Measurements from ENCODE around the gene CABCOCO1. TPM values are rescaled to one million over a fixed set of nuclear protein-coding genes. Genes with fewer than 3 reads are reported as not detected.

CABCOCO1 gene
- total RNA-seq, 1 donor from 2014 or later = 3.5 TPM

DNA sequence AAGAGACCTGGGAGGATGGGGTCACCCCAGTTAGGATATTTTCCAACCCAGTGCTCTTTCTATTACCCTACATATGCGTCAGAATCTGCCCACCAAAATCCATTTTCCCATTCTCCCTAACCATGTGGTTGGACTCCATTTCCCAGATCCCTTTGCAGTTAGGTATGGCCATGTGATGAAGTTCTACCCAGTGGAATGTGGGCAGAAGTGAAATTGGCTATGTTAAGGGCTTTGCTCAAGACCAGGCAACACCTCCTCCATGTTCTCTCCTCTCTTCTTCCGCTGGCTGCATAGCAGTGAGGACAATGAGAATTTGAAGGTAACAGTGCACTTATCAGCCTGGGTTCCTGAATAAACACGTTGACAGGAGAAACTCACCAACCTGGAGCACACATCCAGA is 111.3 kb downstream of the CABCOCO1 start:
- Histone ChIP-seq H3K4me3 (no peak overlapping the region), H3K27me3 (ENCODE audit: low read depth) (no peaks in the 10 kb centered on the region), H3K27ac (no peak overlapping the region), H3K36me3 (no peaks in the 10 kb centered on the region), H3K9me3 (no peaks in the 10 kb centered on the region), H3K4me1 (no peaks in the 10 kb centered on the region)
- intact Hi-C loops (cut with DNase I) = no loop called here
- ATAC-seq = no peak
- DNase-seq = no peak
- TF ChIP-seq, protein P1, sequence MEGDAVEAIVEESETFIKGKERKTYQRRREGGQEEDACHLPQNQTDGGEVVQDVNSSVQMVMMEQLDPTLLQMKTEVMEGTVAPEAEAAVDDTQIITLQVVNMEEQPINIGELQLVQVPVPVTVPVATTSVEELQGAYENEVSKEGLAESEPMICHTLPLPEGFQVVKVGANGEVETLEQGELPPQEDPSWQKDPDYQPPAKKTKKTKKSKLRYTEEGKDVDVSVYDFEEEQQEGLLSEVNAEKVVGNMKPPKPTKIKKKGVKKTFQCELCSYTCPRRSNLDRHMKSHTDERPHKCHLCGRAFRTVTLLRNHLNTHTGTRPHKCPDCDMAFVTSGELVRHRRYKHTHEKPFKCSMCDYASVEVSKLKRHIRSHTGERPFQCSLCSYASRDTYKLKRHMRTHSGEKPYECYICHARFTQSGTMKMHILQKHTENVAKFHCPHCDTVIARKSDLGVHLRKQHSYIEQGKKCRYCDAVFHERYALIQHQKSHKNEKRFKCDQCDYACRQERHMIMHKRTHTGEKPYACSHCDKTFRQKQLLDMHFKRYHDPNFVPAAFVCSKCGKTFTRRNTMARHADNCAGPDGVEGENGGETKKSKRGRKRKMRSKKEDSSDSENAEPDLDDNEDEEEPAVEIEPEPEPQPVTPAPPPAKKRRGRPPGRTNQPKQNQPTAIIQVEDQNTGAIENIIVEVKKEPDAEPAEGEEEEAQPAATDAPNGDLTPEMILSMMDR (IDR thresholded peaks at IDR 0.05) = no peak

DNA sequence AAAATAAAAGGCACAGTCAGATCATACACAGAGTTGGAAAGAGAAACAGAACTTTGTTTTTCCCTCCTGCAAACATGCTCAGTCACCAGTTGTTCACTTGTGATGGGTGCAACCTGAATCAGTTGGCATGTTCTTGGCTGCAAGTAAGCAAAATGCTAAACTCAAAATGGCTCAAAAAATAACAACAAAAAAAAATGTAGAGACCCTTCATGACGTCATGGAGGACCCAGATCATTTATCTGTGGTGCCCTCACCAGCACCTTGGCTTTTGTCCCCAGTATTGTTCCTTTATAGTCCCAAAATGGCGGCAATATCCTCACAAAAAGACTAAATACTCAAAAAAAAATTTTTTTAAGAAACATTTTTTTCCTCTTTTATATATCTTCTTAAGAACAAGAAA is 112.4 kb downstream of the CABCOCO1 start:
- H3K4me1 ChIP-seq = no peaks in the 10 kb centered on the region
- ATAC-seq (no peak), DNase-seq (no peak)
- H3K9me3 ChIP-seq = no peaks in the 10 kb centered on the region
- no peaks in the 10 kb centered on the region for H3K27me3 ChIP-seq (ENCODE audit: low read depth)
- intact Hi-C loops (cut with DNase I) = no loop called here
- TF ChIP-seq, protein P1 (IDR thresholded peaks at IDR 0.05) = no peak
- no peak overlapping the region for H3K27ac ChIP-seq
- H3K4me3 ChIP-seq = no peak overlapping the region
- no peaks in the 10 kb centered on the region for H3K36me3 ChIP-seq

DNA sequence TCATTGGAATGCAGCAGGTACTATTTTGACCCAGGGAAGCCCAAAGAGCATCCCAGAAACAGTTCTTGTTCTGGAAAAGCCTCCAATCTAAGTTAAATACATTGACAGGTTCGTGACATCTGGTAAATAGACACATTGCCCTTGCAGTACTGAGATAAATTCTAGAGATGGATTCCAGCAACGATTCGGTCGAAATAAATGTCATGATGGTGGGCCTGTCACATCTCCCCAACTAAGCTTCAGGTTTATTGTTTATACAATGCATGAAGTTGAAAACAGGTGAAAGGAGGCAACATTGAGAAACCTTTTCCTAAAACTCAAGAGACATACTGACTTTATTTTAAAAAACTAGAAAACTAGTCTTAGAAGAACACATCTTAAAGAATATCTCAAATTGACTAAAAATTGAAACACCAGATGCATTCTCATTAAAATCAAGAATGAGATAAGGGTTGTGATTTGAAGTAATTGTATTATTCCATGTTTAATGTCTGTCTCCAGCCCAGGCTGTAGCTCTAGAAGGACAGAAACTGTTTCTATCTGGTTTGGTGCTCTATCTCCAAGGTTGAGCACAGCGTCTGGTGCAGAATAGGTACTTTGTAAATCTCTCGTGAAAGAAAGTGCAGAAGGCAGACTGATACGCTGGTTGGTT is 114.0 kb downstream of the CABCOCO1 start:
- no peaks in the 10 kb centered on the region for H3K4me1 ChIP-seq
- H3K36me3 ChIP-seq = no peaks in the 10 kb centered on the region
- intact Hi-C loops (cut with DNase I) = no loop called here
- no peaks in the 10 kb centered on the region for H3K27me3 ChIP-seq (ENCODE audit: low read depth)
- no peak overlapping the region for H3K27ac ChIP-seq
- H3K4me3 ChIP-seq = no peak overlapping the region
- TF ChIP-seq, protein P1 (IDR thresholded peaks at IDR 0.05) = no peak
- DNase-seq (no peak), ATAC-seq (no peak)
- no peaks in the 10 kb centered on the region for H3K9me3 ChIP-seq

DNA sequence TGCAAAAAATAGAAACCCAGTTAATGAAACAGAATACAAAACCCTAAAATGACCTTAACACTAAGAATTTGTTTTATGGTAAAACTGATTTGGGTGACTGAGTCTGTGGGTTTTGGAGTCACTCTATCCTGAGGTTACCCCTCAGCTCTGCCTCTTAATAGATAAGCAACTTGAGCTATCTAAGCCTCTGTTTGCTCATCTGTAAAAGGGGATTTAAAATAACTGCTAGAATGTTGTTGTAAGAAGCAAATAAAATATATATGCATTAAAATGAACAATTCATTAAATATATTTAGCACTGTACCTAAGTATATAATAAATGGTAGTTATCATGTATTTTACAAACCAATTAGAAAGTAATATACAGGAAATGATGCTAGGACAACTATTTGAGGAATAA is 115.4 kb downstream of the CABCOCO1 start:
- no peak overlapping the region for H3K27ac ChIP-seq
- no peak for ATAC-seq
- H3K4me3 ChIP-seq = no peak overlapping the region
- intact Hi-C loops (cut with DNase I) = no loop called here
- H3K27me3 ChIP-seq (ENCODE audit: low read depth) = no peaks in the 10 kb centered on the region
- no peaks in the 10 kb centered on the region for H3K9me3 ChIP-seq
- H3K36me3 ChIP-seq = no peaks in the 10 kb centered on the region
- DNase-seq = no peak
- no peaks in the 10 kb centered on the region for H3K4me1 ChIP-seq
- TF ChIP-seq, protein P1 (IDR thresholded peaks at IDR 0.05) = no peak

DNA sequence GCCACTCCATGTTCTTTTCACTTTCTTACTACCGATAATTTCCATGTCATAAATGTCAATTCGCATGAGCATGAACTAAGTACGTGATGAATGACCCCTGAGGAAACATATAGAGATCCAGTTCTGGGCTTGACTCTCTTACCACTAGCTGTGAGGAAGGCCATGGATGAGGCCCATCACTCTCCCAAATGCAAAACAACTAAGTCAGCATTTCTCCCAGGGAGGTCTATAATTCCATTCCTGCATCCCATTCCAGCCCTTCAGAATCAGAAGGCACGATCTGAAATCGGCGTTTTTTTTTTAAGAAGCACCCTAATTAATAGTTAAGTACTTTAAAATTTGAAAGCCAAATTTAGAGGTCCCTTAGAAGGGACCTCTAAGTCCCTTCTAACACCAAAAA is 116.5 kb downstream of the CABCOCO1 start:
- Histone ChIP-seq H3K27ac (no peak overlapping the region), H3K4me1 (no peaks in the 10 kb centered on the region), H3K36me3 (no peaks in the 10 kb centered on the region), H3K4me3 (no peak overlapping the region), H3K27me3 (ENCODE audit: low read depth) (no peaks in the 10 kb centered on the region), H3K9me3 (no peaks in the 10 kb centered on the region)
- ATAC-seq (no peak), DNase-seq (no peak)
- TF ChIP-seq, protein P1 (IDR thresholded peaks at IDR 0.05) = no peak
- intact Hi-C loops (cut with DNase I) = no loop called here
